Stimulated activated CD4-positive, alpha-beta T cell treated with anti-CD3 and anti-CD28 coated beads, Interleukin-1b, Interleukin-23, amount 100 ng/mL, for 24 hours (primary cell): ENCODE results near the gene RNF212B.

Experiments
- DNase-seq, 4 experiments: peaks; one replicate each; pipeline ENCODE4 v3.0.0-alpha.2; 2020; ENCODE audit warnings: low read depth in 4 of 4, low spot score in 1 of 4

The RNF212B gene

GRCh38 chr14:23294734-23295561 is 57.2 kb downstream of the RNF212B start:
- DNase-seq, result peak in 1 of 4 experiments; percentile 23

GRCh38 chr14:23296012-23296777 is 58.5 kb downstream of the RNF212B start:
- no peak for DNase-seq

GRCh38 chr14:23297096-23297495 is 59.4 kb downstream of the RNF212B start:
- DNase-seq, result no peak

- no peak for DNase-seq
Observed at GRCh38 chr14:23297611-23298277, 60.0 kb downstream of the RNF212B start.

- DNase-seq, result no peak
Observed at GRCh38 chr14:23299211-23299957, 61.6 kb downstream of the RNF212B start.

GRCh38 chr14:23299986-23300686 is 62.4 kb downstream of the RNF212B start:
- DNase-seq, result no peak

- no peak for DNase-seq
Observed at GRCh38 chr14:23300687-23301223, 63.0 kb downstream of the RNF212B start.

- peak; percentile 92 to 95 (median 94) for DNase-seq
Observed at GRCh38 chr14:23301288-23301968, 63.7 kb downstream of the RNF212B start.

- peak in 1 of 4 experiments; percentile 45 for DNase-seq
Observed at GRCh38 chr14:23301969-23302289, 64.2 kb downstream of the RNF212B start.

- DNase-seq, result peak; percentile 59 to 90 (median 71)
Observed at GRCh38 chr14:23302290-23303225, 64.8 kb downstream of the RNF212B start, which contains the start of gene PPP1R3E. Gene PPP1R3E (minus strand): TSS chr14:23302859. CDS start chr14:23302576, 283 bp downstream.

GRCh38 chr14:23306412-23307145 is 68.8 kb downstream of the RNF212B start, which contains the start of gene BCL2L2:
Gene BCL2L2 (plus strand): TSS chr14:23306833. CDS start chr14:23307768, 935 bp downstream.
- DNase-seq, result no peak

- no peak for DNase-seq
Observed at GRCh38 chr14:23307146-23307530, 69.4 kb downstream of the RNF212B start.

- DNase-seq, result no peak
Observed at GRCh38 chr14:23307687-23308644, 70.2 kb downstream of the RNF212B start.

GRCh38 chr14:23308721-23309445 is 71.1 kb downstream of the RNF212B start:
- DNase-seq, result no peak

GRCh38 chr14:23310546-23310945 is 72.8 kb downstream of the RNF212B start:
- DNase-seq, result no peak

GRCh38 chr14:23316300-23316699 is 78.6 kb downstream of the RNF212B start:
- DNase-seq, result no peak
